HCT116 (cell line): ENCODE measurements around the gene COL8A2. TPM values are rescaled to one million over a fixed set of nuclear protein-coding genes. Genes with fewer than 3 reads are reported as not detected.

Source experiments
- ATAC-seq: fragments of 200-7000 bp; cut with Tn5 transposase; 2 replicates; pipeline ENCODE4 v1.9.1; 2020; ENCODE audit warnings: mild to moderate bottlenecking, moderate library complexity
- BruUV-seq: library from RNA; stranded (reverse); fragments of 400-500 nt; replicated peaks from 2 replicates; lab custom pipeline; 2021; lab: Mats Ljungman, UMichigan
- CTCF ChIA-PET: fragments of 300-600 bp; sonication (Branson Sonifier 250); formaldehyde crosslinking; loops from one replicate; lab custom pipeline; 2021; ENCODE audit warnings: antibody characterized with exemption; lab: Charles Lee
- POLR2A ChIA-PET: fragments of 300-600, 350-600 bp; sonication (Branson Sonifier 250); formaldehyde crosslinking; loops from one replicate; lab custom pipeline; 2021; ENCODE audit warnings: antibody characterized with exemption; lab: Charles Lee
- RAD21 ChIA-PET, 2 experiments: fragments of 300-600 bp; sonication (Branson Sonifier 250); formaldehyde crosslinking; loops; one replicate each; lab custom pipeline; 2023; ENCODE audit warnings: low total read pairs in 2 of 2; ENCODE audit not compliant: uncharacterized antibody in 2 of 2, unreplicated experiment in 2 of 2, low non-redundant PET in 1 of 2; lab: Charles Lee
- DNase-seq: peaks from one replicate; pipeline ENCODE4 v3.0.0-alpha.2; 2010; ENCODE audit warnings: low read depth, low spot score
- H2AFZ ChIP-seq: fragments of 200-600 bp; shearing (Covaris generic), sonication (generic); 2 replicates; pipeline ENCODE4 v1.6.1; 2017; ENCODE audit warnings: low read depth, mixed run types, mixed read lengths, antibody characterized with exemption, low read length; ENCODE audit not compliant: poor library complexity, severe bottlenecking
- H3K27ac ChIP-seq: 2 replicates; pipeline ENCODE4 v1.5.1; 2012; ENCODE audit warnings: low read depth, low read length
- H3K27me3 ChIP-seq: fragments of 200-600 bp; sonication (generic); 2 replicates; pipeline ENCODE4 v1.6.1; 2016; ENCODE audit warnings: mixed run types, low read length, mixed read lengths; ENCODE audit not compliant: insufficient read depth
- H3K36me3 ChIP-seq, 2 experiments: fragments of 200-500 bp in 1 of 2; fragments of 200-600 bp in 1 of 2; sonication (Bioruptor generic) in 1 of 2; sonication (generic) in 1 of 2; 2 replicates each; pipeline versions ENCODE4 v1.5.1 to v1.6.1; 2014 to 2016; ENCODE audit warnings: low read length in 2 of 2, inconsistent platforms in 1 of 2, mixed read lengths in 1 of 2, mixed run types in 1 of 2; ENCODE audit not compliant: insufficient read depth in 2 of 2, control insufficient read depth in 1 of 2
- H3K4me1 ChIP-seq, 2 experiments: fragments of 200-600 bp in 1 of 2; sonication (generic) in 1 of 2; 2 replicates each; pipeline versions ENCODE4 v1.5.1 to v1.6.1; 2012 to 2017; ENCODE audit warnings: low read length in 2 of 2, inconsistent platforms in 1 of 2, mild to moderate bottlenecking in 1 of 2, mixed read lengths in 1 of 2, mixed run types in 1 of 2, moderate library complexity in 1 of 2; ENCODE audit not compliant: insufficient read depth in 2 of 2, control insufficient read depth in 1 of 2
- H3K4me2 ChIP-seq: fragments of 200-600 bp; sonication (generic); 2 replicates; pipeline ENCODE4 v1.6.1; 2017; ENCODE audit warnings: mixed run types, low read length, mixed read lengths
- H3K4me3 ChIP-seq, 2 experiments: fragments of 200-600 bp in 1 of 2; sonication (generic) in 1 of 2; replicated peaks in 1 of 2; 2 replicates each; pipeline ENCODE4 v1.5.1; 2011 to 2016; ENCODE audit warnings: low read length in 2 of 2, control low read depth in 1 of 2, low read depth in 1 of 2, mild to moderate bottlenecking in 1 of 2, mixed read lengths in 1 of 2, mixed run types in 1 of 2
- H3K79me2 ChIP-seq: fragments of 200-600 bp; sonication (generic); 2 replicates; pipeline ENCODE4 v1.6.1; 2017; ENCODE audit warnings: mild to moderate bottlenecking, mixed run types, low read length, moderate library complexity, mixed read lengths; ENCODE audit not compliant: insufficient read depth
- H3K9ac ChIP-seq: fragments of 200-600 bp; sonication (generic); 2 replicates; pipeline ENCODE4 v1.6.1; 2016; ENCODE audit warnings: low read length, mixed read lengths
- H3K9me2 ChIP-seq: fragments of 200-600 bp; sonication (generic), shearing (Covaris generic); 2 replicates; pipeline ENCODE4 v1.6.1; 2017; ENCODE audit warnings: mixed run types, mild to moderate bottlenecking, moderate library complexity; ENCODE audit not compliant: insufficient read depth
- H3K9me3 ChIP-seq, 2 experiments: fragments of 200-500 bp in 1 of 2; fragments of 200-600 bp in 1 of 2; sonication (Bioruptor generic) in 1 of 2; sonication (generic) in 1 of 2; 2 replicates each; pipeline ENCODE4 v1.6.1; 2014 to 2017; ENCODE audit warnings: low read length in 2 of 2, mixed read lengths in 2 of 2, inconsistent platforms in 1 of 2, low read depth in 1 of 2, mild to moderate bottlenecking in 1 of 2, mixed run types in 1 of 2, moderate library complexity in 1 of 2; ENCODE audit not compliant: control insufficient read depth in 1 of 2, insufficient read depth in 1 of 2
- H4K20me1 ChIP-seq: fragments of 200-600 bp; sonication (generic), shearing (Covaris generic); 2 replicates; pipeline ENCODE4 v1.6.1; 2017; ENCODE audit warnings: mixed run types, mild to moderate bottlenecking, moderate library complexity; ENCODE audit not compliant: insufficient read depth
- CEBPB ChIP-seq: IDR thresholded peaks from 2 replicates; pipeline ENCODE4 v1.6.1; 2012; ENCODE audit warnings: low read depth
- CTCF ChIP-seq, 3 experiments: fragments of 200-600 bp in 1 of 3; sonication (generic) in 1 of 3; IDR thresholded peaks in 2 of 3; conservative IDR thresholded peaks in 1 of 3; 2 replicates each; pipeline ENCODE4 v1.5.1; 2012 to 2017; ENCODE audit warnings: low read depth in 2 of 3, low read length in 2 of 3, antibody characterized with exemption in 1 of 3, borderline replicate concordance in 1 of 3, control low read depth in 1 of 3, mild to moderate bottlenecking in 1 of 3, mixed read lengths in 1 of 3, mixed run types in 1 of 3, moderate library complexity in 1 of 3; ENCODE audit not compliant: insufficient read depth in 1 of 3
- ELF1 ChIP-seq: IDR thresholded peaks from 2 replicates; pipeline ENCODE4 v1.6.1; 2012; ENCODE audit warnings: low read depth, borderline replicate concordance
- EZH2 ChIP-seq: fragments of 200-600 bp; sonication (generic); IDR thresholded peaks from 2 replicates; pipeline ENCODE4 v1.6.1; 2017; ENCODE audit warnings: antibody characterized with exemption, mixed run types
- EZH2phosphoT487 ChIP-seq: fragments of 200-600 bp; IDR thresholded peaks from 2 replicates; pipeline ENCODE4 v1.6.1; 2018; ENCODE audit warnings: antibody characterized with exemption, borderline replicate concordance
- FOSL1 ChIP-seq: IDR thresholded peaks from 2 replicates; pipeline ENCODE4 v1.6.1; 2012; ENCODE audit warnings: low read depth
- MAX ChIP-seq: IDR thresholded peaks from 2 replicates; pipeline ENCODE4 v1.6.1; 2012
- POLR2AphosphoS5 ChIP-seq: IDR thresholded peaks from 2 replicates; pipeline ENCODE4 v1.6.1; 2011; ENCODE audit warnings: mild to moderate bottlenecking, low read depth, low read length, moderate library complexity
- RAD21 ChIP-seq: IDR thresholded peaks from 2 replicates; pipeline ENCODE4 v1.6.1; 2012; ENCODE audit warnings: low read depth, mild to moderate bottlenecking
- SIN3A ChIP-seq: IDR thresholded peaks from 2 replicates; pipeline ENCODE4 v1.6.1; 2012; ENCODE audit warnings: low read depth
- SP1 ChIP-seq: IDR thresholded peaks from 2 replicates; pipeline ENCODE4 v1.6.1; 2012; ENCODE audit warnings: low read depth
- SRF ChIP-seq: IDR thresholded peaks from 2 replicates; pipeline ENCODE4 v1.6.1; 2012; ENCODE audit warnings: low read depth
- TCF7L2 ChIP-seq: IDR thresholded peaks from 2 replicates; pipeline ENCODE4 v1.7.0; 2011; ENCODE audit warnings: borderline replicate concordance, inconsistent platforms; ENCODE audit not compliant: insufficient read depth, insufficient read length; ENCODE audit errors: extremely low read depth
- ZBTB33 ChIP-seq: IDR thresholded peaks from 2 replicates; pipeline ENCODE4 v1.6.1; 2011; ENCODE audit warnings: mild to moderate bottlenecking, low read length, moderate library complexity; ENCODE audit not compliant: insufficient replicate concordance; ENCODE audit errors: extremely low read depth
- ZFX ChIP-seq: fragments of 450-650 bp; IDR thresholded peaks from 2 replicates; pipeline ENCODE4 v1.6.1; 2017
- ZNF274 ChIP-seq: fragments of 200-500 bp; sonication (Bioruptor generic); IDR thresholded peaks from 2 replicates; pipeline ENCODE4 v1.6.1; 2014; ENCODE audit warnings: mild to moderate bottlenecking, low read depth, low read length, inconsistent platforms
- intact Hi-C: fragments of 100-400 bp; cut with micrococcal nuclease; formaldehyde crosslinking; loops from 2 replicates; pipeline ENCODE4 v1.10.0; 2022
- total RNA-seq: library from RNA; stranded (reverse); gene quantifications from one replicate; pipeline ENCODE4 v1.2.1, GENCODE V29; 2021; ENCODE audit not compliant: unreplicated experiment

Gene COL8A2
- total RNA-seq, 1 experiment from 2014 or later = 0.05 TPM

DNA sequence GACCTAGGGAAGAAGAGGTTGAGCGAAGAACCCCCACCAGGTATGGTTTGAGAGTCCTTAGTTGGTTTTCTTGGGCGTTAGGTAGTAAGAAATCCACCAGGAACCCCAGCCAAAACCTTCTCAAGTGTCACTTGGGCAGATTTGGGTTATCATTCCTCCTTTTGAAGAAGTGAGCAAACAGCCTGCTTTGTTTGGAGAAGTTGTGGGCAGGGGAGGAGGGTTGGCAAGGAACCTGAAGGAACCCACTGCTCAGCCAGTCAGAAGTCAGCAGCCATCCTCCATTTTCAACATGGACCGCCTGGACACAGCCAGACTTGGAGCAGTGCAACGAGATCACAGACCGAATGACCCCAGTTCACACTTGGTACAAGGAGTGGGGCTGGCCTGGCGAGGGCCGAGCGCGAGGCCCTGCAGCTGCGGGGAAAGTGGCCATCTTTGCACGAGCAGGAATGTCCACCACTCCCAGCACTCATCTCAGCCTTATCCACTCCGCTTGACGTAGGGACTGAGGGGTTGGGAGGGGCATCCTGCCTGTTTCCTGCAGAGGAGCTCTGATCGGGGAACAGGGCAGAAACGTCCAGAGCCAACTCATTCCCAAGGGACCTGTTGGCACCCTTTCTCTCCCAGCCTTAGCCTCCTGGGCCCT, 29.1 kb downstream of the COL8A2 start:
- no peaks in the 10 kb centered on the region for H3K9me2 ChIP-seq
- H3K27me3 ChIP-seq = no peaks in the 10 kb centered on the region
- RAD21 ChIA-PET = interaction anchor here in 1 of 2 experiments (1.1 kb wide), 1 partner anchor 54 kb away, joined by 5 read pairs; the partner anchor contains the start of gene TRAPPC3
- H3K4me3 ChIP-seq = no peak overlapping the region
- no peak for TF ChIP-seq SIN3A
- TF ChIP-seq CEBPB = no peak
- TF ChIP-seq SRF = no peak
- TF ChIP-seq EZH2 = no peak
- TF ChIP-seq MAX = no peak
- no peak for TF ChIP-seq CTCF (IDR thresholded peaks at IDR 0.05 in 2 of 3, conservative IDR thresholded peaks at IDR 0.05 in 1 of 3; ENCODE audit: borderline replicate concordance in 1 of 3, insufficient read depth in 1 of 3, low read depth in 2 of 3, low read length in 2 of 3)
- TF ChIP-seq ZNF274 = no peak
- no peak for TF ChIP-seq TCF7L2
- TF ChIP-seq POLR2AphosphoS5 = no peak
- TF ChIP-seq RAD21 = no peak
- TF ChIP-seq FOSL1 = no peak
- no peak for TF ChIP-seq ZBTB33
- no peak for TF ChIP-seq SP1
- TF ChIP-seq ELF1 = no peak
- no peak for TF ChIP-seq EZH2phosphoT487
- no peak for TF ChIP-seq ZFX
- no peaks in the 10 kb centered on the region for H3K9me3 ChIP-seq
- intact Hi-C loops = loop anchor here (5.0 kb wide), 1 partner anchor 271 kb away; no protein-coding TSS in a partner anchor
- no peak overlapping the region for H3K9ac ChIP-seq
- no TSS peak for BruUV-seq
- H3K27ac ChIP-seq = no peak overlapping the region
- peaks cover 26 to 31% of the 10 kb centered on the region in 2 experiments; a peak in 3 of 4 replicates for H3K36me3 ChIP-seq
- H3K4me2 ChIP-seq = no peak overlapping the region
- CTCF ChIA-PET = interaction anchor here (1.2 to 3.9 kb wide), 2 partner anchors 33 to 39 kb away, joined by 3 to 31 read pairs; no protein-coding TSS in a partner anchor
- POLR2A ChIA-PET = no interaction called here
- peaks cover 7% of the 10 kb centered on the region; the same call in 1 of the 2 replicates for H3K79me2 ChIP-seq
- H3K4me1 ChIP-seq = peaks cover 0 to 22% of the 10 kb centered on the region in 2 experiments; a peak in 2 of 4 replicates
- no peaks in the 10 kb centered on the region for H4K20me1 ChIP-seq
- ATAC-seq (no peak), DNase-seq (no peak)
- no peak overlapping the region for H2AFZ ChIP-seq
